Vagina (tissue), 2 donors: Measurements from ENCODE around the gene TMPRSS12. TPM values are rescaled to one million over a fixed set of nuclear protein-coding genes. Genes with fewer than 3 reads are reported as not detected.
A peak's percentile ranks its signal among the peaks of the same experiment; 100 is the strongest.
"Not testable (repeated sequence)": the region's sequence is repeated elsewhere in the genome, so short reads cannot be mapped to it uniquely, and the experiment has no call there.

Source experiments
- DNase-seq, 2 donors: peaks; one replicate each; pipeline ENCODE4 v3.0.0-alpha.2; 2017; ENCODE audit errors: extremely low spot score in 2 of 2
- H3K27ac ChIP-seq: fragments of 200-600 bp; sonication (generic); one replicate; pipeline ENCODE4 v1.5.1; 2019
- H3K27me3 ChIP-seq: fragments of 200-600 bp; sonication (generic); one replicate; pipeline ENCODE4 v1.5.1; 2019
- H3K36me3 ChIP-seq, 2 donors: fragments of 200-600 bp; sonication (generic); one replicate each; pipeline ENCODE4 v1.5.1; 2017 to 2019
- H3K4me1 ChIP-seq: fragments of 200-600 bp; sonication (generic); one replicate; pipeline ENCODE4 v1.5.1; 2019
- H3K4me3 ChIP-seq, 2 donors: fragments of 200-600 bp; sonication (generic); 1 replicate in 1 of 2; 2 replicates in 1 of 2; pipeline ENCODE4 v1.5.1; 2016 to 2019
- H3K9me3 ChIP-seq: fragments of 200-600 bp; sonication (generic); one replicate; pipeline ENCODE4 v1.5.1; 2019
- CTCF ChIP-seq, 3 experiments: fragments of 450-650 bp in 2 of 3; fragments of 200-600 bp in 1 of 3; sonication (generic) in 1 of 3; IDR thresholded peaks; one replicate each; pipeline ENCODE4 v1.5.1; 2017 to 2019; ENCODE audit warnings: antibody characterized with exemption in 3 of 3, mild to moderate bottlenecking in 2 of 3, moderate library complexity in 2 of 3
- POLR2A ChIP-seq, 2 donors: fragments of 450-650 bp; IDR thresholded peaks; one replicate each; pipeline ENCODE4 v1.6.1; 2017; ENCODE audit warnings: antibody characterized with exemption in 2 of 2, mild to moderate bottlenecking in 2 of 2, moderate library complexity in 2 of 2
- POLR2AphosphoS5 ChIP-seq, 2 donors: sonication (generic); formaldehyde crosslinking; IDR thresholded peaks; one replicate each; pipeline ENCODE4 v1.9.0; 2017; ENCODE audit warnings: antibody characterized with exemption in 2 of 2, mild to moderate bottlenecking in 2 of 2, low read depth in 1 of 2; ENCODE audit not compliant: insufficient read depth in 1 of 2
- intact Hi-C: fragments of 100-400 bp; cut with DNase I; formaldehyde crosslinking; loops from one replicate; pipeline ENCODE4 v1.15.1; 2023
- total RNA-seq: library from RNA; depleted of rRNA; stranded (reverse); fragments of >200 nt; gene quantifications from one replicate; pipeline ENCODE4 v1.2.3, GENCODE V29; 2016

Gene TMPRSS12
- total RNA-seq, 1 donor from 2014 or later: not detected

- H3K9me3 ChIP-seq: no peaks in the 10 kb centered on the region
- TF ChIP-seq CTCF (IDR thresholded peaks at IDR 0.05) (no peak), POLR2AphosphoS5 (IDR thresholded peaks at IDR 0.05; ENCODE audit: insufficient read depth in 1 of 2, low read depth in 1 of 2) (no peak), POLR2A (IDR thresholded peaks at IDR 0.05) (no peak)
- no peak overlapping the region for H3K4me3 ChIP-seq
- peaks cover 0 to 40% of the 10 kb centered on the region in 2 donors for H3K36me3 ChIP-seq
- no peak for DNase-seq
- H3K4me1 ChIP-seq: peaks cover 5% of the 10 kb centered on the region
- intact Hi-C loops: loop anchor here (10.0 kb wide), 2 partner anchors 165 to 525 kb away; partner anchors contain the start of gene CELA1
- no peak overlapping the region for H3K27ac ChIP-seq
- no peaks in the 10 kb centered on the region for H3K27me3 ChIP-seq
These were observed 22.5 kb upstream of the TMPRSS12 start for GRCh38 chr12:50820177-50820576.

GRCh38 chr12:50822082-50822481 is 20.6 kb upstream of the TMPRSS12 start:
- DNase-seq: no peak
- H3K4me1 ChIP-seq: peaks cover 15% of the 10 kb centered on the region
- no peak overlapping the region for H3K27ac ChIP-seq
- no peaks in the 10 kb centered on the region for H3K27me3 ChIP-seq
- no peaks in the 10 kb centered on the region for H3K9me3 ChIP-seq
- H3K36me3 ChIP-seq: peaks cover 0 to 22% of the 10 kb centered on the region in 2 donors
- no peak overlapping the region for H3K4me3 ChIP-seq
- intact Hi-C loops: loop anchor here (10.0 kb wide), 2 partner anchors 163 to 523 kb away; partner anchors contain the start of gene CELA1
- no peak for TF ChIP-seq CTCF (IDR thresholded peaks at IDR 0.05)
- TF ChIP-seq POLR2AphosphoS5 (IDR thresholded peaks at IDR 0.05; ENCODE audit: insufficient read depth in 1 of 2, low read depth in 1 of 2): no peak
- TF ChIP-seq POLR2A (IDR thresholded peaks at IDR 0.05): no peak

- Histone ChIP-seq H3K4me1 (peaks cover 15% of the 10 kb centered on the region), H3K36me3 (peaks cover 0 to 11% of the 10 kb centered on the region in 2 donors)
- intact Hi-C loops: loop anchor here (10.0 kb wide), 2 partner anchors 161 to 521 kb away; partner anchors contain the start of gene CELA1
- not testable (repeated sequence) for H3K9me3 ChIP-seq, DNase-seq, H3K27me3 ChIP-seq, H3K27ac ChIP-seq, H3K4me3 ChIP-seq
These were observed 19.0 kb upstream of the TMPRSS12 start for GRCh38 chr12:50823724-50824123.

- peaks cover 0 to 1% of the 10 kb centered on the region in 2 donors for H3K36me3 ChIP-seq
- H3K27ac ChIP-seq: peak overlapping the region; percentile 78
- no peaks in the 10 kb centered on the region for H3K9me3 ChIP-seq
- peaks cover 15% of the 10 kb centered on the region for H3K4me1 ChIP-seq
- no peak overlapping the region for H3K4me3 ChIP-seq
- no peak for TF ChIP-seq POLR2A (IDR thresholded peaks at IDR 0.05)
- TF ChIP-seq CTCF (IDR thresholded peaks at IDR 0.05): no peak
- no peak for TF ChIP-seq POLR2AphosphoS5 (IDR thresholded peaks at IDR 0.05; ENCODE audit: insufficient read depth in 1 of 2, low read depth in 1 of 2)
- intact Hi-C loops: loop anchor here (10.0 kb wide), 2 partner anchors 160 to 520 kb away; partner anchors contain the start of gene CELA1
- H3K27me3 ChIP-seq: no peaks in the 10 kb centered on the region
- DNase-seq: no peak
These were observed 17.8 kb upstream of the TMPRSS12 start for GRCh38 chr12:50824914-50825313.

DNA sequence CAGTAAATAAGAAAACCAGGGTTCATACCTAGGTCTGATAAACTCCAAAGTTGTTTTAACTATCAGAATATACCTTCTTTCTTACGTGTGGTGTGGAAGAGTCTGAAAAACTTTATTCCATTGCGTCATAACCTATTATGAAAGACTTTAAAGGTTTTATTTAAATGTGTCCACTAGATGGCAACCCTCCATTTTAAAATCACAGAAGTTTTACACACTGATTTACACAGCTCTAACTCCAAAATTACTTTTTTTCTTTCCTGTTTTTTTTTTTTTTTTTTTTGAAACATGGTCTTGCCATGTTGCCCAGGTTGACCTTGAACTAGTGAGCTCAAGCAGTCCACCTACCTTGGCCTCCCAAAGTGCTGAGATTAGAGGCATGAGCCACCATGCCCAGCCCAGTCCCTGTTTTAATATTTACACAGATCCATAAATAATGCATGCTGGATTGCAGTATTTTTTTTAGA is 17.3 kb upstream of the TMPRSS12 start:
- intact Hi-C loops: loop anchor here (10.0 kb wide), 2 partner anchors 159 to 519 kb away; partner anchors contain the start of gene CELA1
- H3K9me3 ChIP-seq: no peaks in the 10 kb centered on the region

More for the DNA sequence above, 17.3 kb upstream of the TMPRSS12 start:
- TF ChIP-seq POLR2AphosphoS5 (IDR thresholded peaks at IDR 0.05; ENCODE audit: insufficient read depth in 1 of 2, low read depth in 1 of 2) (peak in 1 of 2 donors; percentile 64), POLR2A (IDR thresholded peaks at IDR 0.05) (no peak), CTCF (IDR thresholded peaks at IDR 0.05) (peak; percentile 39 to 61 (median 43))
- peak overlapping the region; percentile 78 for H3K27ac ChIP-seq
- H3K36me3 ChIP-seq: no peaks in the 10 kb centered on the region
- H3K4me1 ChIP-seq: peaks cover 15% of the 10 kb centered on the region
- no peak overlapping the region for H3K4me3 ChIP-seq
- no peak for DNase-seq
- H3K27me3 ChIP-seq: no peaks in the 10 kb centered on the region
